HepG2 (cell line): Measurements from ENCODE around the gene RHD. TPM values are rescaled to one million over a fixed set of nuclear protein-coding genes. Genes with fewer than 3 reads are reported as not detected.
A peak's percentile ranks its signal among the peaks of the same experiment; 100 is the strongest.

Source experiments
- DPF2 ChIP-seq: sonication (generic); formaldehyde crosslinking; IDR thresholded peaks from 2 replicates; pipeline ENCODE4 v1.4.0; 2020; ENCODE audit warnings: mild to moderate bottlenecking, low read depth, missing genetic modification reagents, borderline replicate concordance
- JUNB ChIP-seq: sonication (generic); formaldehyde crosslinking; IDR thresholded peaks from 2 replicates; pipeline ENCODE4 v1.8.0; 2022; ENCODE audit warnings: missing genetic modification reagents, mild to moderate bottlenecking, borderline replicate concordance
- NCOA1 ChIP-seq: sonication (generic); formaldehyde crosslinking; IDR thresholded peaks from 2 replicates; pipeline ENCODE4 v1.9.0; 2021; ENCODE audit warnings: missing genetic modification reagents
- NFATC3 ChIP-seq: sonication (generic); formaldehyde crosslinking; IDR thresholded peaks from 2 replicates; pipeline ENCODE4 v1.5.1; 2020; ENCODE audit warnings: mild to moderate bottlenecking, missing genetic modification reagents
- ONECUT2 ChIP-seq: sonication (generic); formaldehyde crosslinking; IDR thresholded peaks from 2 replicates; pipeline ENCODE4 v1.4.0; 2020; ENCODE audit warnings: missing genetic modification reagents
- RARG ChIP-seq: sonication (generic); formaldehyde crosslinking; IDR thresholded peaks from 2 replicates; pipeline ENCODE4 v1.4.0; 2020; ENCODE audit warnings: low read depth, mild to moderate bottlenecking, missing genetic modification reagents
- SRY ChIP-seq: sonication (generic); formaldehyde crosslinking; IDR thresholded peaks from 2 replicates; pipeline ENCODE4 v1.8.0; 2022; ENCODE audit warnings: mild to moderate bottlenecking, missing genetic modification reagents
- YEATS2 ChIP-seq: sonication (generic); formaldehyde crosslinking; IDR thresholded peaks from 2 replicates; pipeline ENCODE4 v1.4.0; 2020; ENCODE audit warnings: missing genetic modification reagents, borderline replicate concordance
- YEATS4 ChIP-seq: sonication (generic); formaldehyde crosslinking; IDR thresholded peaks from 2 replicates; pipeline ENCODE4 v1.4.0; 2020; ENCODE audit warnings: missing genetic modification reagents, borderline replicate concordance
- ZKSCAN8 ChIP-seq: IDR thresholded peaks from 2 replicates; pipeline ENCODE4 v1.6.1; 2016; ENCODE audit warnings: borderline replicate concordance, missing genetic modification reagents, missing compliant biosample characterization
- ZNF12 ChIP-seq: sonication (generic); formaldehyde crosslinking; IDR thresholded peaks from 2 replicates; pipeline ENCODE4 v1.5.0; 2020; ENCODE audit warnings: missing genetic modification reagents
- ZNF256 ChIP-seq: sonication (generic); formaldehyde crosslinking; conservative IDR thresholded peaks from 2 replicates; pipeline ENCODE4 v1.4.0; 2020; ENCODE audit warnings: missing genetic modification reagents
- ZNF33A ChIP-seq: sonication (generic); formaldehyde crosslinking; IDR thresholded peaks from 2 replicates; pipeline ENCODE4 v1.5.1; 2020; ENCODE audit warnings: missing genetic modification reagents, mild to moderate bottlenecking, moderate library complexity, borderline replicate concordance
- ZNF550 ChIP-seq: sonication (generic); formaldehyde crosslinking; IDR thresholded peaks from 2 replicates; pipeline ENCODE4 v1.4.0; 2020; ENCODE audit warnings: mild to moderate bottlenecking, missing genetic modification reagents, borderline replicate concordance
- ZNF589 ChIP-seq: sonication (generic); formaldehyde crosslinking; conservative IDR thresholded peaks from 2 replicates; pipeline ENCODE4 v1.8.0; 2022; ENCODE audit warnings: mild to moderate bottlenecking, moderate library complexity, missing genetic modification reagents
- polyA plus RNA-seq, 8 experiments: library from polyadenylated mRNA; depleted of rRNA in 3 of 8; stranded (reverse) in 7 of 8; unstranded in 1 of 8; fragments of >200 nt; fragmentation: Illumina TruSeq in 4 of 8; extraction: Trizol in 4 of 8; gene quantifications; 2 replicates each; pipeline versions ENCODE4 v1.2.1 to v1.2.3, GENCODE V29; 2011 to 2016; ENCODE audit warnings: low read depth in 4 of 8, missing spikeins in 1 of 8, mixed read lengths in 1 of 8; ENCODE audit not compliant: insufficient read depth in 1 of 8
- total RNA-seq, 5 experiments: library from RNA; depleted of rRNA; stranded (reverse); fragments of >200 nt; fragmentation: Illumina TruSeq; extraction: Trizol; gene quantifications; 2 replicates each; pipeline ENCODE4 v1.2.3, GENCODE V29; 2016; ENCODE audit warnings: low read depth in 1 of 5
- TF ChIP-seq, protein P1 (sequence below), 2 experiments: fragments of 450-650 bp in 1 of 2; sonication (generic) in 1 of 2; formaldehyde crosslinking; IDR thresholded peaks; 2 replicates each; pipeline versions ENCODE4 v1.5.0 to v1.8.0; 2020 to 2022; ENCODE audit warnings: mild to moderate bottlenecking in 1 of 2, missing genetic modification reagents in 1 of 2
- TF ChIP-seq, protein P2 (sequence below): sonication (generic); formaldehyde crosslinking; conservative IDR thresholded peaks from 2 replicates; pipeline ENCODE4 v1.8.0; 2022; ENCODE audit warnings: low read depth, missing genetic modification reagents
- TF ChIP-seq, protein P3 (sequence below): sonication (generic); formaldehyde crosslinking; IDR thresholded peaks from 2 replicates; pipeline ENCODE4 v1.9.0; 2021; ENCODE audit warnings: mild to moderate bottlenecking, missing genetic modification reagents
- TF ChIP-seq, protein P4 (sequence below): sonication (generic); formaldehyde crosslinking; IDR thresholded peaks from 2 replicates; pipeline ENCODE4 v1.4.0; 2020; ENCODE audit warnings: low read depth, mild to moderate bottlenecking, missing genetic modification reagents

The RHD gene
- total and polyA plus RNA-seq, 2 of the 13 experiments (the other 11 are each of a cell fraction or from before 2014, with no cell fraction given): not detected

DNA sequence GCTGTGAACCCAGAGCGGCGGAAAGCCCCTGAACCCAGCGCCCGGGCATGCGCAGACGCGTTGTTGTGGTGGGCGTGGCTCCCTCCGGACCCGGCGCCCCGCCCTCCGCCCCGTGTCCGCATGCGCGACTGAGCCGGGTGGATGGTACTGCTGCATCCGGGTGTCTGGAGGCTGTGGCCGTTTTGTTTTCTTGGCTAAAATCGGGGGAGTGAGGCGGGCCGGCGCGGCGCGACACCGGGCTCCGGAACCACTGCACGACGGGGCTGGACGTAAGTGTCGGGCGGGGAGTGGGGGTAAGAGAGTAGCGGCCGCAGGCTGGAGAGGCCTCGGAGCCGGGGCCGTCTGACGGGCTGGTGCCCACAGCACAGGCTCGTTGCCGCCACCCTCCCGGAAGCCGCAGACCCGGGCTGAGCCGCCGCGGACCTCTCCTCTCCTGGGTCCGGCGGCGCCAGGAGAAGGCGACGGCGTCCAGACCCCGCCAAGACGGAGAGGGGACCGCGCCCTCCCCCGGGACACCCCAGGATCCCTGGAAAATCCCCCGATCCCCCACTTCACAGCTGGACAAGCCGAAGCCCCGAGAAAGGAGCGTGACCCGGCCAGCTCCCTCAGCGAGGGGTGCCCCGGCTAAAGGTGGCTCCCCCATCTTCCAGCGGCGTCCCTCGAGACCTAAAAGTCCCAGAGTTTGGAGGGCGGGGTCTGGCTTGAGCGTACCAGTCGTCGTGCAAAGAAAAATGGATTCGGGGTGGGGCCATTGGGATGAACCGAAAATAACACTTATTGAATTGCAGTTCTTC, 66.1 kb downstream of the RHD start, which contains the start of gene TMEM50A (continued):
- TF ChIP-seq ZNF589 (CRISPR knock-in tag) (0 out of 2 replicates have a peak, but pooled peaks have one; percentile 31), DPF2 (CRISPR knock-in tag) (no peak), JUNB (CRISPR knock-in tag) (no peak), RARG (CRISPR knock-in tag) (no peak), ZNF256 (CRISPR knock-in tag) (no peak), ZKSCAN8 (0 out of 2 replicates have a peak, but pooled peaks have one; percentile 17), NFATC3 (CRISPR knock-in tag) (0 out of 2 replicates have a peak, but pooled peaks have one; percentile 73), ZNF33A (CRISPR knock-in tag) (no peak), YEATS4 (peak; percentile 77), ONECUT2 (CRISPR knock-in tag) (no peak), NCOA1 (0 out of 2 replicates have a peak, but pooled peaks have one; percentile 40), ZNF550 (CRISPR knock-in tag) (no peak), SRY (CRISPR knock-in tag) (no peak), ZNF12 (CRISPR knock-in tag) (0 out of 2 replicates have a peak, but pooled peaks have one; percentile 36), YEATS2 (CRISPR knock-in tag) (peak; percentile 69; the same call in 1 of the 2 replicates)
- TF ChIP-seq, protein P1, sequence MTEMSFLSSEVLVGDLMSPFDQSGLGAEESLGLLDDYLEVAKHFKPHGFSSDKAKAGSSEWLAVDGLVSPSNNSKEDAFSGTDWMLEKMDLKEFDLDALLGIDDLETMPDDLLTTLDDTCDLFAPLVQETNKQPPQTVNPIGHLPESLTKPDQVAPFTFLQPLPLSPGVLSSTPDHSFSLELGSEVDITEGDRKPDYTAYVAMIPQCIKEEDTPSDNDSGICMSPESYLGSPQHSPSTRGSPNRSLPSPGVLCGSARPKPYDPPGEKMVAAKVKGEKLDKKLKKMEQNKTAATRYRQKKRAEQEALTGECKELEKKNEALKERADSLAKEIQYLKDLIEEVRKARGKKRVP (CRISPR knock-in tag; IDR thresholded peaks at IDR 0.05): 0 out of 4 replicates have a peak, but pooled peaks of 1 of the 2 experiments have one; percentile 26
- TF ChIP-seq, protein P2, sequence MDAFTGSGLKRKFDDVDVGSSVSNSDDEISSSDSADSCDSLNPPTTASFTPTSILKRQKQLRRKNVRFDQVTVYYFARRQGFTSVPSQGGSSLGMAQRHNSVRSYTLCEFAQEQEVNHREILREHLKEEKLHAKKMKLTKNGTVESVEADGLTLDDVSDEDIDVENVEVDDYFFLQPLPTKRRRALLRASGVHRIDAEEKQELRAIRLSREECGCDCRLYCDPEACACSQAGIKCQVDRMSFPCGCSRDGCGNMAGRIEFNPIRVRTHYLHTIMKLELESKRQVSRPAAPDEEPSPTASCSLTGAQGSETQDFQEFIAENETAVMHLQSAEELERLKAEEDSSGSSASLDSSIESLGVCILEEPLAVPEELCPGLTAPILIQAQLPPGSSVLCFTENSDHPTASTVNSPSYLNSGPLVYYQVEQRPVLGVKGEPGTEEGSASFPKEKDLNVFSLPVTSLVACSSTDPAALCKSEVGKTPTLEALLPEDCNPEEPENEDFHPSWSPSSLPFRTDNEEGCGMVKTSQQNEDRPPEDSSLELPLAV (CRISPR knock-in tag): no peak
- TF ChIP-seq, protein P3, sequence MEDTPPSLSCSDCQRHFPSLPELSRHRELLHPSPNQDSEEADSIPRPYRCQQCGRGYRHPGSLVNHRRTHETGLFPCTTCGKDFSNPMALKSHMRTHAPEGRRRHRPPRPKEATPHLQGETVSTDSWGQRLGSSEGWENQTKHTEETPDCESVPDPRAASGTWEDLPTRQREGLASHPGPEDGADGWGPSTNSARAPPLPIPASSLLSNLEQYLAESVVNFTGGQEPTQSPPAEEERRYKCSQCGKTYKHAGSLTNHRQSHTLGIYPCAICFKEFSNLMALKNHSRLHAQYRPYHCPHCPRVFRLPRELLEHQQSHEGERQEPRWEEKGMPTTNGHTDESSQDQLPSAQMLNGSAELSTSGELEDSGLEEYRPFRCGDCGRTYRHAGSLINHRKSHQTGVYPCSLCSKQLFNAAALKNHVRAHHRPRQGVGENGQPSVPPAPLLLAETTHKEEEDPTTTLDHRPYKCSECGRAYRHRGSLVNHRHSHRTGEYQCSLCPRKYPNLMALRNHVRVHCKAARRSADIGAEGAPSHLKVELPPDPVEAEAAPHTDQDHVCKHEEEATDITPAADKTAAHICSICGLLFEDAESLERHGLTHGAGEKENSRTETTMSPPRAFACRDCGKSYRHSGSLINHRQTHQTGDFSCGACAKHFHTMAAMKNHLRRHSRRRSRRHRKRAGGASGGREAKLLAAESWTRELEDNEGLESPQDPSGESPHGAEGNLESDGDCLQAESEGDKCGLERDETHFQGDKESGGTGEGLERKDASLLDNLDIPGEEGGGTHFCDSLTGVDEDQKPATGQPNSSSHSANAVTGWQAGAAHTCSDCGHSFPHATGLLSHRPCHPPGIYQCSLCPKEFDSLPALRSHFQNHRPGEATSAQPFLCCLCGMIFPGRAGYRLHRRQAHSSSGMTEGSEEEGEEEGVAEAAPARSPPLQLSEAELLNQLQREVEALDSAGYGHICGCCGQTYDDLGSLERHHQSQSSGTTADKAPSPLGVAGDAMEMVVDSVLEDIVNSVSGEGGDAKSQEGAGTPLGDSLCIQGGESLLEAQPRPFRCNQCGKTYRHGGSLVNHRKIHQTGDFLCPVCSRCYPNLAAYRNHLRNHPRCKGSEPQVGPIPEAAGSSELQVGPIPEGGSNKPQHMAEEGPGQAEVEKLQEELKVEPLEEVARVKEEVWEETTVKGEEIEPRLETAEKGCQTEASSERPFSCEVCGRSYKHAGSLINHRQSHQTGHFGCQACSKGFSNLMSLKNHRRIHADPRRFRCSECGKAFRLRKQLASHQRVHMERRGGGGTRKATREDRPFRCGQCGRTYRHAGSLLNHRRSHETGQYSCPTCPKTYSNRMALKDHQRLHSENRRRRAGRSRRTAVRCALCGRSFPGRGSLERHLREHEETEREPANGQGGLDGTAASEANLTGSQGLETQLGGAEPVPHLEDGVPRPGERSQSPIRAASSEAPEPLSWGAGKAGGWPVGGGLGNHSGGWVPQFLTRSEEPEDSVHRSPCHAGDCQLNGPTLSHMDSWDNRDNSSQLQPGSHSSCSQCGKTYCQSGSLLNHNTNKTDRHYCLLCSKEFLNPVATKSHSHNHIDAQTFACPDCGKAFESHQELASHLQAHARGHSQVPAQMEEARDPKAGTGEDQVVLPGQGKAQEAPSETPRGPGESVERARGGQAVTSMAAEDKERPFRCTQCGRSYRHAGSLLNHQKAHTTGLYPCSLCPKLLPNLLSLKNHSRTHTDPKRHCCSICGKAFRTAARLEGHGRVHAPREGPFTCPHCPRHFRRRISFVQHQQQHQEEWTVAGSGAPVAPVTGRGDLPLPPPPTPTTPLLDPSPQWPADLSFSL (CRISPR knock-in tag): no peak
- TF ChIP-seq, protein P4, sequence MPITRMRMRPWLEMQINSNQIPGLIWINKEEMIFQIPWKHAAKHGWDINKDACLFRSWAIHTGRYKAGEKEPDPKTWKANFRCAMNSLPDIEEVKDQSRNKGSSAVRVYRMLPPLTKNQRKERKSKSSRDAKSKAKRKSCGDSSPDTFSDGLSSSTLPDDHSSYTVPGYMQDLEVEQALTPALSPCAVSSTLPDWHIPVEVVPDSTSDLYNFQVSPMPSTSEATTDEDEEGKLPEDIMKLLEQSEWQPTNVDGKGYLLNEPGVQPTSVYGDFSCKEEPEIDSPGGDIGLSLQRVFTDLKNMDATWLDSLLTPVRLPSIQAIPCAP (CRISPR knock-in tag): no peak
